ENCODE results near the gene SLC15A3. TPM values are rescaled to one million over a fixed set of nuclear protein-coding genes. Genes with fewer than 3 reads are reported as not detected.
A peak's percentile ranks its signal among the peaks of the same experiment; 100 is the strongest.

The SLC15A3 gene
- polyA plus RNA-seq, 3 donors, result 27.1 to 121 (median 35.0) TPM

GRCh38 chr11:60946601-60947264 lies 5.2 kb downstream of the SLC15A3 start:
- Histone ChIP-seq H4K20me1 (ENCODE audit: insufficient read depth, low read length) (peaks cover 94% of the 10 kb centered on the region), H3K36me3 (replicated peaks in 1 of 2; ENCODE audit: control insufficient read depth in 1 of 2, insufficient read depth in 2 of 2, low read length in 2 of 2) (peaks cover 57 to 74% of the 10 kb centered on the region in 2 donors), H3K27ac (ENCODE audit: low read depth in 1 of 2, low read length in 2 of 2) (no peak overlapping the region), H3K4me2 (replicated peaks; ENCODE audit: extremely low read depth, low read length, poor library complexity, severe bottlenecking) (no peak overlapping the region), H3K4me3 (replicated peaks in 1 of 3; ENCODE audit: low read depth in 2 of 3, low read length in 3 of 3) (no peak overlapping the region), H3K27me3 (ENCODE audit: control insufficient read depth in 2 of 2, insufficient read depth in 2 of 2, low read length in 2 of 2) (no peaks in the 10 kb centered on the region), H2AFZ (ENCODE audit: insufficient read depth, low read depth, low read length, poor library complexity, severe bottlenecking) (no peak overlapping the region), H3K9me3 (replicated peaks in 1 of 2; ENCODE audit: control insufficient read depth in 1 of 2, insufficient read depth in 1 of 2, low read length in 2 of 2) (no peaks in the 10 kb centered on the region), H3K4me1 (ENCODE audit: control insufficient read depth in 1 of 2, insufficient read depth in 2 of 2, low read length in 2 of 2) (peaks cover 33 to 62% of the 10 kb centered on the region in 2 donors), H3K79me2 (ENCODE audit: insufficient read depth, low read length) (peaks cover 70% of the 10 kb centered on the region), H3K9ac (ENCODE audit: insufficient read depth, low read length, poor library complexity, severe bottlenecking) (no peak overlapping the region)
- Mint-ChIP-seq H3K36me3 (peaks cover 80 to 86% of the 10 kb centered on the region in 2 donors), H3K4me1 (peaks cover 58% of the 10 kb centered on the region), H3K9me3 (peaks cover 0 to 5% (median 0%) of the 10 kb centered on the region in 7 donors), H3K4me3 (no peak overlapping the region), H3K27me3 (ENCODE audit: low read depth in 3 of 3) (peaks cover 5 to 15% (median 12%) of the 10 kb centered on the region in 3 donors), H3K27ac (peak overlapping the region in 1 of 7 donors; percentile 75)
- TF ChIP-seq CTCF (IDR thresholded peaks at IDR 0.05), result no peak
- no peak for DNase-seq
- 97% methylated on average over 11 of the region's 15 CpGs for WGBS (ENCODE audit: insufficient coverage)
- intact Hi-C loops (cut with micrococcal nuclease), result no loop called here

GRCh38 chr11:60945295-60945667 lies 6.7 kb downstream of the SLC15A3 start:
- TF ChIP-seq CTCF (IDR thresholded peaks at IDR 0.05), result no peak
- Mint-ChIP-seq H3K27ac (peak overlapping the region in 6 of 7 donors; percentile 28 to 85 (median 70)), H3K4me1 (peaks cover 55% of the 10 kb centered on the region), H3K4me3 (no peak overlapping the region), H3K36me3 (peaks cover 94 to 100% of the 10 kb centered on the region in 2 donors), H3K9me3 (peaks cover 0 to 5% (median 0%) of the 10 kb centered on the region in 7 donors), H3K27me3 (ENCODE audit: low read depth in 3 of 3) (peaks cover 8 to 15% (median 12%) of the 10 kb centered on the region in 3 donors)
- Histone ChIP-seq H4K20me1 (ENCODE audit: insufficient read depth, low read length) (peaks cover 100% of the 10 kb centered on the region), H3K4me3 (replicated peaks in 1 of 3; ENCODE audit: low read depth in 2 of 3, low read length in 3 of 3) (no peak overlapping the region), H3K27me3 (ENCODE audit: control insufficient read depth in 2 of 2, insufficient read depth in 2 of 2, low read length in 2 of 2) (no peaks in the 10 kb centered on the region), H3K36me3 (replicated peaks in 1 of 2; ENCODE audit: control insufficient read depth in 1 of 2, insufficient read depth in 2 of 2, low read length in 2 of 2) (peaks cover 72 to 89% of the 10 kb centered on the region in 2 donors), H3K27ac (ENCODE audit: low read depth in 1 of 2, low read length in 2 of 2) (no peak overlapping the region), H3K4me1 (ENCODE audit: control insufficient read depth in 1 of 2, insufficient read depth in 2 of 2, low read length in 2 of 2) (peaks cover 27 to 52% of the 10 kb centered on the region in 2 donors), H2AFZ (ENCODE audit: insufficient read depth, low read depth, low read length, poor library complexity, severe bottlenecking) (no peak overlapping the region), H3K4me2 (replicated peaks; ENCODE audit: extremely low read depth, low read length, poor library complexity, severe bottlenecking) (no peak overlapping the region), H3K9ac (ENCODE audit: insufficient read depth, low read length, poor library complexity, severe bottlenecking) (no peak overlapping the region), H3K9me3 (replicated peaks in 1 of 2; ENCODE audit: control insufficient read depth in 1 of 2, insufficient read depth in 1 of 2, low read length in 2 of 2) (no peaks in the 10 kb centered on the region), H3K79me2 (ENCODE audit: insufficient read depth, low read length) (peaks cover 56% of the 10 kb centered on the region)
- no peak for DNase-seq
- intact Hi-C loops (cut with micrococcal nuclease), result no loop called here
- no CpG with 5 or more reads among the region's 5 CpGs for WGBS (ENCODE audit: insufficient coverage)

All from CD14-positive monocyte (primary cell).